ENCODE results near the gene YAP1. TPM values are rescaled to one million over a fixed set of nuclear protein-coding genes. Genes with fewer than 3 reads are reported as not detected.

YAP1 gene
- total RNA-seq, 1 donor: 174 TPM

GRCh38 chr11:102225689-102226568 is 115.7 kb downstream of the YAP1 start:
- H4K20me1 ChIP-seq (ENCODE audit: insufficient read depth, low read length): peaks cover 5% of the 10 kb centered on the region
- H3K4me2 ChIP-seq (ENCODE audit: insufficient read depth, low read length): peak overlapping the region; percentile 67
- peak; percentile 78 for DNase-seq (ENCODE audit: insufficient read length, low spot score, missing footprints)
- H3K36me3 ChIP-seq (ENCODE audit: insufficient read depth, low read length): peaks cover 49% of the 10 kb centered on the region
- H3K27ac ChIP-seq (ENCODE audit: low read depth, low read length): peak overlapping the region; percentile 79
- H2AFZ ChIP-seq (ENCODE audit: low read length): no peak overlapping the region
- TF ChIP-seq, protein P1, sequence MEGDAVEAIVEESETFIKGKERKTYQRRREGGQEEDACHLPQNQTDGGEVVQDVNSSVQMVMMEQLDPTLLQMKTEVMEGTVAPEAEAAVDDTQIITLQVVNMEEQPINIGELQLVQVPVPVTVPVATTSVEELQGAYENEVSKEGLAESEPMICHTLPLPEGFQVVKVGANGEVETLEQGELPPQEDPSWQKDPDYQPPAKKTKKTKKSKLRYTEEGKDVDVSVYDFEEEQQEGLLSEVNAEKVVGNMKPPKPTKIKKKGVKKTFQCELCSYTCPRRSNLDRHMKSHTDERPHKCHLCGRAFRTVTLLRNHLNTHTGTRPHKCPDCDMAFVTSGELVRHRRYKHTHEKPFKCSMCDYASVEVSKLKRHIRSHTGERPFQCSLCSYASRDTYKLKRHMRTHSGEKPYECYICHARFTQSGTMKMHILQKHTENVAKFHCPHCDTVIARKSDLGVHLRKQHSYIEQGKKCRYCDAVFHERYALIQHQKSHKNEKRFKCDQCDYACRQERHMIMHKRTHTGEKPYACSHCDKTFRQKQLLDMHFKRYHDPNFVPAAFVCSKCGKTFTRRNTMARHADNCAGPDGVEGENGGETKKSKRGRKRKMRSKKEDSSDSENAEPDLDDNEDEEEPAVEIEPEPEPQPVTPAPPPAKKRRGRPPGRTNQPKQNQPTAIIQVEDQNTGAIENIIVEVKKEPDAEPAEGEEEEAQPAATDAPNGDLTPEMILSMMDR (IDR thresholded peaks at IDR 0.05; ENCODE audit: extremely low read depth, low read depth, low read length): no peak
- H3K27me3 ChIP-seq (ENCODE audit: insufficient read depth, low read length): no peaks in the 10 kb centered on the region
- peaks cover 38% of the 10 kb centered on the region for H3K4me1 ChIP-seq (ENCODE audit: insufficient read depth, low read length)
- no peaks in the 10 kb centered on the region for H3K9me3 ChIP-seq (ENCODE audit: low read depth, low read length)
- peak overlapping the region; percentile 31 for H3K4me3 ChIP-seq (ENCODE audit: insufficient read depth, low read length)
- H3K79me2 ChIP-seq (ENCODE audit: insufficient read depth, low read length): peaks cover 32% of the 10 kb centered on the region

- Histone ChIP-seq H3K9me3 (ENCODE audit: low read depth, low read length) (no peaks in the 10 kb centered on the region), H3K27me3 (ENCODE audit: insufficient read depth, low read length) (no peaks in the 10 kb centered on the region), H2AFZ (ENCODE audit: low read length) (no peak overlapping the region), H3K27ac (ENCODE audit: low read depth, low read length) (peak overlapping the region; percentile 79), H3K79me2 (ENCODE audit: insufficient read depth, low read length) (peaks cover 23% of the 10 kb centered on the region), H3K4me1 (ENCODE audit: insufficient read depth, low read length) (peaks cover 36% of the 10 kb centered on the region), H3K4me2 (ENCODE audit: insufficient read depth, low read length) (peak overlapping the region; percentile 67), H3K36me3 (ENCODE audit: insufficient read depth, low read length) (peaks cover 46% of the 10 kb centered on the region), H3K4me3 (ENCODE audit: insufficient read depth, low read length) (peak overlapping the region; percentile 31), H4K20me1 (ENCODE audit: insufficient read depth, low read length) (peaks cover 5% of the 10 kb centered on the region)
- TF ChIP-seq, protein P1 (IDR thresholded peaks at IDR 0.05; ENCODE audit: extremely low read depth, low read depth, low read length): no peak
- DNase-seq (ENCODE audit: insufficient read length, low spot score, missing footprints): peak; percentile 38
Measured at GRCh38 chr11:102226702-102227490, 116.6 kb downstream of the YAP1 start.

DNA sequence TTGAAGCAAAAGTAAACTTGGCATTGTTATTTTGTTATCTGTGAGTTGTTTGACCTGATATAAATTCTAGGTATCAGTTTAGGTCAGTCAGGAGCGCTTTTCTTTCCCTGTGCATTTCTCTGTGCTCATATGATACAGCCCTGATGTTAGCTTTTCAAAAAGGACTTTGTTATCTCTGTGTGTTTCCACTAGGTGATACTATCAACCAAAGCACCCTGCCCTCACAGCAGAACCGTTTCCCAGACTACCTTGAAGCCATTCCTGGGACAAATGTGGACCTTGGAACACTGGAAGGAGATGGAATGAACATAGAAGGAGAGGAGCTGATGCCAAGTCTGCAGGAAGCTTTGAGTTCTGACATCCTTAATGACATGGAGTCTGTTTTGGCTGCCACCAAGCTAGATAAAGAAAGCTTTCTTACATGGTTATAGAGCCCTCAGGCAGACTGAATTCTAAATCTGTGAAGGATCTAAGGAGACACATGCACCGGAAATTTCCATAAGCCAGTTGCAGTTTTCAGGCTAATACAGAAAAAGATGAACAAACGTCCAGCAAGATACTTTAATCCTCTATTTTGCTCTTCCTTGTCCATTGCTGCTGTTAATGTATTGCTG is 119.4 kb downstream of the YAP1 start:
- TF ChIP-seq, protein P1 (IDR thresholded peaks at IDR 0.05; ENCODE audit: extremely low read depth, low read depth, low read length): no peak
- Histone ChIP-seq H2AFZ (ENCODE audit: low read length) (no peak overlapping the region), H3K27ac (ENCODE audit: low read depth, low read length) (peak overlapping the region; percentile 6), H3K27me3 (ENCODE audit: insufficient read depth, low read length) (no peaks in the 10 kb centered on the region), H3K36me3 (ENCODE audit: insufficient read depth, low read length) (peaks cover 40% of the 10 kb centered on the region), H3K4me1 (ENCODE audit: insufficient read depth, low read length) (peaks cover 35% of the 10 kb centered on the region), H4K20me1 (ENCODE audit: insufficient read depth, low read length) (peaks cover 5% of the 10 kb centered on the region), H3K9me3 (ENCODE audit: low read depth, low read length) (no peaks in the 10 kb centered on the region), H3K4me2 (ENCODE audit: insufficient read depth, low read length) (no peak overlapping the region), H3K79me2 (ENCODE audit: insufficient read depth, low read length) (peaks cover 15% of the 10 kb centered on the region), H3K4me3 (ENCODE audit: insufficient read depth, low read length) (no peak overlapping the region)
- no peak for DNase-seq (ENCODE audit: insufficient read length, low spot score, missing footprints)

All from osteoblast (primary cell).